ENCODE measurements around the gene JAKMIP1.

GRCh38 chr4:6179362-6179761 is 21.0 kb downstream of the JAKMIP1 start:
- no peak for TF ChIP-seq ZNF496 (CRISPR knock-in tag; IDR thresholded peaks at IDR 0.05; ENCODE audit: insufficient replicate concordance)
- TF ChIP-seq MTA3 (CRISPR knock-in tag; IDR thresholded peaks at IDR 0.05): no peak
- no peak for TF ChIP-seq ZNF558 (CRISPR knock-in tag; IDR thresholded peaks at IDR 0.05; ENCODE audit: borderline replicate concordance)
